GF-D8 (cell line): ENCODE measurements around the gene MRAS.

Experiments used
- DNase-seq: peaks from one replicate; lab custom pipeline; 2025; lab: John Stamatoyannopoulos, UW

The MRAS gene

GRCh38 chr3:138340511-138340910 is 7.9 kb upstream of the MRAS start:
- DNase-seq = no peak

GRCh38 chr3:138344754-138345153 is 3.6 kb upstream of the MRAS start:
- no peak for DNase-seq

GRCh38 chr3:138348754-138349739 is 668 bp downstream of the MRAS start:
- no peak for DNase-seq

GRCh38 chr3:138349926-138350665 is 1.7 kb downstream of the MRAS start:
- no peak for DNase-seq

GRCh38 chr3:138351151-138351550 is 2.8 kb downstream of the MRAS start:
- no peak for DNase-seq

GRCh38 chr3:138351916-138352550 is 3.7 kb downstream of the MRAS start:
- DNase-seq = no peak

GRCh38 chr3:138354376-138354775 is 6.0 kb downstream of the MRAS start:
- DNase-seq = no peak

- DNase-seq = no peak
Observed at GRCh38 chr3:138355071-138355470, 6.7 kb downstream of the MRAS start.

GRCh38 chr3:138356730-138357405 is 8.5 kb downstream of the MRAS start:
- no peak for DNase-seq

GRCh38 chr3:138359148-138359918 is 11.0 kb downstream of the MRAS start:
- no peak for DNase-seq

GRCh38 chr3:138359919-138360868 is 11.8 kb downstream of the MRAS start:
- no peak for DNase-seq

GRCh38 chr3:138360869-138361525 is 12.6 kb downstream of the MRAS start:
- no peak for DNase-seq

- no peak for DNase-seq
Observed at GRCh38 chr3:138361561-138361971, 13.2 kb downstream of the MRAS start.

- no peak for DNase-seq
Observed at GRCh38 chr3:138362538-138362937, 14.2 kb downstream of the MRAS start.

- DNase-seq = no peak
Observed at GRCh38 chr3:138363322-138363721, 14.9 kb downstream of the MRAS start.

- DNase-seq = no peak
Observed at GRCh38 chr3:138364356-138365252, 16.2 kb downstream of the MRAS start.

- no peak for DNase-seq
Observed at GRCh38 chr3:138365253-138365555, 16.8 kb downstream of the MRAS start.

- no peak for DNase-seq
Observed at GRCh38 chr3:138366006-138366759, 17.8 kb downstream of the MRAS start.
